Measurements from ENCODE around the gene ENOPH1. TPM values are rescaled to one million over a fixed set of nuclear protein-coding genes. Genes with fewer than 3 reads are reported as not detected.
"Not testable (repeated sequence)": the region's sequence is repeated elsewhere in the genome, so short reads cannot be mapped to it uniquely, and the experiment has no call there.

The ENOPH1 gene
- total RNA-seq, 1 experiment from 2014 or later, result 36.0 TPM

DNA sequence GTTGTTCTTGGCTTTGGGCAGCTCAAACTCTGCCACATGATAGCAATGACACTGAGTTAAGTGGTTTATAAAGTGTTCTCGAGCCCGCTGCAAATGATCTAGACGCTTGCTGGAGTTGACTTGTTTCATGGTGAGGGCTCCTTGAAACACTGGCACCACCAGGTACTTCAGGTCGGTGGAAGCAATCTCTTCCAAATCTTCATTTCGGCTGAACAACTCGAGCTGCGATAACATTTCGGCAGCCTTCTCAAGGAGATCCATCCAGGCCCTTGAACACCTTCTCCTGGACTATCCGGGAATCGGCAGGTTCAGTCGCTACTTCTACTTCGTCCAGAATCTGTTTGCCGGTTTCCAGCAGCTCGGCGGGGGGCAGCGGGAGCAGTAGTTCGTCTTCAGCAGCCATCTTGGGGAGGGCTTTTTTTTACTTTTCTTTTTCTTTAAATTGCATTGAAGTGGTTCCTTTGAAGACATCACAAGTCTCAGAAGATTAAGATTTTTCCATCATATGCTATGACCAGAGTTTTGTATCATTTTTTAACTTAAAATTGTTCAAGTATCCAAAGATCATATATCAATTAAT lies 28.1 kb upstream of the ENOPH1 start:
- ChIA-PET POLR2A (interaction anchor here (0.7 to 1.6 kb wide), 2 partner anchors 26 to 484 kb away, joined by 3 to 6 read pairs; no protein-coding TSS in a partner anchor), CTCF (interaction anchor here (0.6 kb wide), 1 partner anchor 12 kb away, joined by 3 read pairs; no protein-coding TSS in a partner anchor)
- TF ChIP-seq CTCF (IDR thresholded peaks at IDR 0.05; ENCODE audit: unreplicated experiment), result no peak
- BruUV-seq (replicated peaks), result no TSS peak
- H3K9me3 Mint-ChIP-seq (ENCODE audit: unreplicated experiment), result no peaks in the 10 kb centered on the region
- no peaks in the 10 kb centered on the region for H3K27me3 Mint-ChIP-seq (ENCODE audit: insufficient read depth, unreplicated experiment)
- no peak overlapping the region for H3K4me3 Mint-ChIP-seq (ENCODE audit: unreplicated experiment)
- intact Hi-C loops (cut with micrococcal nuclease), result no loop called here
- H3K4me1 Mint-ChIP-seq (ENCODE audit: insufficient read depth, unreplicated experiment), result peaks cover 6% of the 10 kb centered on the region
- no peak for DNase-seq (ENCODE audit: unreplicated experiment)
- H3K27ac Mint-ChIP-seq (ENCODE audit: low read depth, unreplicated experiment), result no peak overlapping the region
- H3K36me3 Mint-ChIP-seq (ENCODE audit: insufficient read depth, unreplicated experiment), result no peaks in the 10 kb centered on the region

GRCh38 chr4:82403725-82404124 lies 26.7 kb upstream of the ENOPH1 start:
- peaks cover 6% of the 10 kb centered on the region for H3K4me1 Mint-ChIP-seq (ENCODE audit: insufficient read depth, unreplicated experiment)
- no peak overlapping the region for H3K27ac Mint-ChIP-seq (ENCODE audit: low read depth, unreplicated experiment)
- ChIA-PET POLR2A (interaction anchor here (0.9 kb wide), 1 partner anchor 24 kb away, joined by 4 read pairs; no protein-coding TSS in a partner anchor), CTCF (no interaction called here)
- H3K9me3 Mint-ChIP-seq (ENCODE audit: unreplicated experiment), result no peaks in the 10 kb centered on the region
- intact Hi-C loops (cut with micrococcal nuclease), result no loop called here
- TF ChIP-seq CTCF (IDR thresholded peaks at IDR 0.05; ENCODE audit: unreplicated experiment), result no peak
- H3K27me3 Mint-ChIP-seq (ENCODE audit: insufficient read depth, unreplicated experiment), result no peaks in the 10 kb centered on the region
- no TSS peak for BruUV-seq (replicated peaks)
- DNase-seq (ENCODE audit: unreplicated experiment), result no peak
- H3K36me3 Mint-ChIP-seq (ENCODE audit: insufficient read depth, unreplicated experiment), result no peaks in the 10 kb centered on the region
- no peak overlapping the region for H3K4me3 Mint-ChIP-seq (ENCODE audit: unreplicated experiment)

- H3K27me3 Mint-ChIP-seq (ENCODE audit: insufficient read depth, unreplicated experiment); H3K4me1 Mint-ChIP-seq (ENCODE audit: insufficient read depth, unreplicated experiment); H3K4me3 Mint-ChIP-seq (ENCODE audit: unreplicated experiment); H3K36me3 Mint-ChIP-seq (ENCODE audit: insufficient read depth, unreplicated experiment); intact Hi-C loops (cut with micrococcal nuclease); H3K9me3 Mint-ChIP-seq (ENCODE audit: unreplicated experiment); BruUV-seq (replicated peaks); H3K27ac Mint-ChIP-seq (ENCODE audit: low read depth, unreplicated experiment); DNase-seq (ENCODE audit: unreplicated experiment): not testable (repeated sequence)
- ChIA-PET POLR2A (interaction anchor here (0.6 to 3.7 kb wide), 4 partner anchors 14 to 41 kb away, joined by 3 to 18 read pairs (median 4); partner anchors contain the start of gene HNRNPDL), CTCF (interaction anchor here (0.6 to 1.2 kb wide), 3 partner anchors 13 to 14 kb away, joined by 3 to 5 read pairs (median 4); no protein-coding TSS in a partner anchor)
Measured at GRCh38 chr4:82415061-82415460, 15.3 kb upstream of the ENOPH1 start.

GRCh38 chr4:82415922-82416365 lies 14.4 kb upstream of the ENOPH1 start:
- no peak for TF ChIP-seq CTCF (IDR thresholded peaks at IDR 0.05; ENCODE audit: unreplicated experiment)
- Mint-ChIP-seq H3K4me3 (ENCODE audit: unreplicated experiment) (no peak overlapping the region), H3K9me3 (ENCODE audit: unreplicated experiment) (no peaks in the 10 kb centered on the region), H3K4me1 (ENCODE audit: insufficient read depth, unreplicated experiment) (no peaks in the 10 kb centered on the region), H3K36me3 (ENCODE audit: insufficient read depth, unreplicated experiment) (no peaks in the 10 kb centered on the region), H3K27me3 (ENCODE audit: insufficient read depth, unreplicated experiment) (no peaks in the 10 kb centered on the region), H3K27ac (ENCODE audit: low read depth, unreplicated experiment) (no peak overlapping the region)
- BruUV-seq (replicated peaks), result no TSS peak
- POLR2A ChIA-PET, result interaction anchor here (3.7 kb wide), 1 partner anchor 13 kb away, joined by 18 read pairs; the partner anchor contains the start of gene HNRNPDL
- no peak for DNase-seq (ENCODE audit: unreplicated experiment)
- intact Hi-C loops (cut with micrococcal nuclease), result no loop called here
- CTCF ChIA-PET, result interaction anchor here (0.7 to 1.2 kb wide), 2 partner anchors 12 to 50 kb away, joined by 3 to 4 read pairs; no protein-coding TSS in a partner anchor

All from MCF 10A (cell line).